HG03045 (cell line): ENCODE results near the gene MCAT.
"Not testable (repeated sequence)": the region's sequence is repeated elsewhere in the genome, so short reads cannot be mapped to it uniquely, and the experiment has no call there.

Experiments used
- ATAC-seq: cut with Tn5 transposase; IDR thresholded peaks from one replicate; pipeline ENCODE4 v1.9.1; 2021; ENCODE audit warnings: mild to moderate bottlenecking, moderate library complexity; ENCODE audit not compliant: unreplicated experiment

Gene MCAT

GRCh38 chr22:43128928-43129424, 14.2 kb downstream of the MCAT start:
- ATAC-seq = no peak

- ATAC-seq = no peak
Observed at GRCh38 chr22:43128116-43128515, 15.1 kb downstream of the MCAT start.

GRCh38 chr22:43127166-43127908, 15.9 kb downstream of the MCAT start:
- no peak for ATAC-seq

GRCh38 chr22:43126501-43127165, 16.6 kb downstream of the MCAT start:
- ATAC-seq = no peak

GRCh38 chr22:43118953-43119458, 24.2 kb downstream of the MCAT start:
- peak; percentile 70 for ATAC-seq

- ATAC-seq = peak; percentile 12
Observed at GRCh38 chr22:43118024-43118849, 25.0 kb downstream of the MCAT start.

- no peak for ATAC-seq
Observed at GRCh38 chr22:43116932-43117331, 26.3 kb downstream of the MCAT start.

GRCh38 chr22:43114958-43115357, 28.2 kb downstream of the MCAT start:
- no peak for ATAC-seq

GRCh38 chr22:43113526-43114251, 29.5 kb downstream of the MCAT start:
- ATAC-seq = no peak

- ATAC-seq = peak; percentile 46
Observed at GRCh38 chr22:43110927-43111623, 32.1 kb downstream of the MCAT start.

- ATAC-seq = peak; percentile 42
Observed at GRCh38 chr22:43110444-43110926, 32.7 kb downstream of the MCAT start, which contains the start of gene BIK. BIK (plus strand) TSS chr22:43110750; CDS start chr22:43124023, 13,273 bp downstream.

- no peak for ATAC-seq
Observed at GRCh38 chr22:43109921-43110443, 33.2 kb downstream of the MCAT start.

GRCh38 chr22:43109511-43109910, 33.7 kb downstream of the MCAT start:
- ATAC-seq = no peak

- no peak for ATAC-seq
Observed at GRCh38 chr22:43106302-43106701, 36.9 kb downstream of the MCAT start.

GRCh38 chr22:43104950-43105349, 38.2 kb downstream of the MCAT start:
- ATAC-seq = not testable (repeated sequence)

- ATAC-seq = not testable (repeated sequence)
Observed at GRCh38 chr22:43104056-43104625, 39.1 kb downstream of the MCAT start.

- no peak for ATAC-seq
Observed at GRCh38 chr22:43101306-43101705, 41.9 kb downstream of the MCAT start.

- no peak for ATAC-seq
Observed at GRCh38 chr22:43100225-43100624, 43.0 kb downstream of the MCAT start.

GRCh38 chr22:43099095-43099494, 44.1 kb downstream of the MCAT start:
- ATAC-seq = no peak
